ENCODE measurements around the gene RBBP8NL.

Gene RBBP8NL

GRCh38 chr20:62419759-62420158 lies 7.6 kb downstream of the RBBP8NL start:
- no peak for DNase-seq

DNA sequence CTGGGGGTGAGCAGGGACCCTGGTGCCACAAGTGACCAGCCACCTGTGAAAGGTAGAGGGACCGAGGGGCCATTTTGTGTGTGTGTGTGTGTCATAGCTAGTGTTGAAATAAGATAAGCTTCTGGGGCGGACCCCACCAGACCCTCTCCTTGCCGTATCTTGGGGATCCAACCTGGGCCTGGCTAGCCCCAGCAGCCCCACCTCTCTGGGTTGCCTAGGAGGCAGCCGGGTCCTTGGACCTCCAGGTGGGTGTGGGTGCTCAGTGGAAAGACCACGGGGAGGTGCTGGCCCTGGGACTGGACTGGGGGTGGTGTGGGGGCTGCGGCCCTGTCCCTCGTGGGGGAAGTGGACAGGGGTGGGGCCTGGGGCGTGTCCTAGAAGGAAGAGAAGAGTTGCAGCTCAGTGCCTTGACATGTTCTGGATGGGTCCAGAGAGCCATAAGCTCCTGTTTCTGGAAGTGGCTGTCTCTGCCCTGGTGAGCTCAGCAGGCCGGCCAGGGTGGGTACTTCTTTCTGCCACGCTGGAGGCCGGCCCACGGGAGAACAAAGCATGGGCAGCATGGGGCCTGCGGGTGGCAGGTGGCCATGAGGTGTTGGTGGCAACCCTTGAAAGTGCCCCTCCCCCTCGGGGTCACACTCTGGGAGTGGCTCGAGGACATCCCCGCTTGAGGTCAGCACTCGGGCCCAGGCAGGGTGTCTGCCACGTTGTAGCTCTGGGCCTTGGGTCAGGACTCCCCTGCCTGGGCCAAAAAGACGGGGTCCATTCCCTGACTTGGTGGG lies 8.4 kb downstream of the RBBP8NL start:
- DNase-seq: no peak

DNA sequence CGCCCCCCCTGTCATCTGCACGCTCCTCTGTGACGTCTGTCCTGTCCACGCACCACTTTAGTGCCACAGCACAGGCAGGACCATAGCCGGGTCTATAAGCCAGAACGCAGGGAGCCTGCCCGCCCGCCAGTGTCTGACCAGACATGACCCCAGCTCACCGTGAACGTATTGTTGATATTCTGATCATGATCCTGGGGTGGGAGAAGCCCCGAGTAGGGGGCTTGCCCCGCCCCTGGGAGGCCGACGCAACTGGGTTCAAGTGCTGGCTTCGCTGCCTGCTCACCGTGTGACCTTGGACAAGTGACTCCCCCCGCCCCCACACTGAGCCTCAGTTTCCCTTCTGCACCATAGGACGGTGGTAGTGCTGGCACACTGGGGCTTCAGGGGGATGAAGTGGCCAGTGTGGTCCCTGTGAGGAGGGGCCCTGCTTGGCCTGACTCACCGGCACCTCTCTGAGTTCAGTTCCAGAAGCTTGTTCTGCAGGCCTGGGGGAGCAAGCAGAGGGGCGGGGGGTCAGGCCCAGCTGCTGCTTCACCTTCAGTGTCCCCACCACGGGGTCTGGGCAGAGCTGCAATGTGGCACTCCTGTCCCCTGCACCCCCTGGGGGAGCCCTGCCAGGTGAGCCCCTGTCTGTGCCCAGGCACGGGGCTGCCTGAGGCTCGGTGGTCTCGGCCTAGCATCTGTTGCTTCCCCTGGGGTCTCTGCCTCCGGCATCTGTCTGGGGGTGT lies 9.2 kb downstream of the RBBP8NL start:
- DNase-seq: no peak

GRCh38 chr20:62416651-62417637 lies 10.4 kb downstream of the RBBP8NL start:
- no peak for DNase-seq

DNA sequence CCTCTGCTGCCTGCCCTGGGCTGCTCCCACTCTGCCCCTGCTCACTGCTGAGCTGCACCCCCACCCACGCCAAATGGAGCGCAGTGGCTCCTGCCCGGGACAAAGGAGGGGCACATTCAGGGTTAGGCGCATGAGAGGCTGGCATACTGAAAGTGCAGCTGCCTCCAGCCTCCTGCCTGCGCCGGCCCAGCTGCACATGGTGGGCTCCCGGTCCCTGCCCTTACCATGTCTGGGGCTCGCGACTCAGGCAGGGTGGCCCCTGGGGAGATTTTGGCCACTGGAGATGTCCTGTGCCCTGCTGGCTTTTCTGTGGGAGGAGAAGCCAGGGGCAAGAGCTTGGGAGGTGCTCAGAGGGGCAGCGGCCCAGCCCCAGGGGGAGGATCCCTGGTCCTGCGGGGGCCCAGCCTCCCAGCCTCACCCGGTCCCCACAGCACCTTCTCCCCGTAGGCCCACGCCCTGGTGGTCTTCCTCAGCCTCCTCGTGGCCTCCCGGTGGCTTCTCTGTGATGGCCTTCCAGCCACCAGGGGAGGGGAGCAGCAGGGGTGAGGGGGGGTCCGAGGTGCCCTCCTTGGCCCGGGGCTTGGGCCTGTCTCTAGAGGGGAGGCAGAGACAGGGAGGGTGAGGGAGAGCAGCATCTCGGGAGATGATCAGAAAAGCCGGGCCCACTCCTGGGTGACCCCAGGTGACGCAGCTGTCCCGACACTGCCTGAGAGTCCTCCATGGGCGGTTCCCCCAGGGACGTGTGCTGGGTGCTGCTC lies 11.8 kb downstream of the RBBP8NL start:
- no peak for DNase-seq

DNA sequence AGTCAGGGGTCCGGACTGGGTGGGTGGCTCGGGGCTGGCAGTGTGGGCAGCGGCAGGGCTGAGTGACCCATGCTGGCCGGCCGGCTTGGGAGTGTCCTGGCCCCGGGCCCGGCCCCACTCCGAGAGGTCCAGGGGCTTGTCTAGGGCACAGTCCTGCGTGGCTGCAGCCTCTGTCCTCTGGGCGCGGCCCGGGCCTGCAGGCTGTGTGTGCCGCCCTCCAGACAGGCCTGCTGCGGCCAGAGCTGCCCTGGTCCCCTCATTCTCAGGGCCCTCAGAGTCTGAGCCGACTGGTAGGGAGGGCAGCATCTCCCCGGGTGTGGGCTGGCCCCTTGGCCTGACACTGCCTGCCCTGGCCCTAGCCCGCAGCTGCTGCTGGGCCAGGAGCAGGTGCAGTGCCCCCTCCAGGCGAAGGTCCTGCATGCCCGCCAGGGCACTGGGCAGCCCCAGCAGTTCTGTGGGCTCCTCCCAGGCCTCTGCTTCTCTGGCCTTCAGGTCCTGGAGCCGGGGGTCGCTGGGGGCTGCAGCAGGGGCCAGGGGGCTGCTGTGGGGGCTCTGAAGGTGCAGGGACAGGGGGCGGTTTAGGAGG lies 13.3 kb downstream of the RBBP8NL start:
- no peak for DNase-seq

DNA sequence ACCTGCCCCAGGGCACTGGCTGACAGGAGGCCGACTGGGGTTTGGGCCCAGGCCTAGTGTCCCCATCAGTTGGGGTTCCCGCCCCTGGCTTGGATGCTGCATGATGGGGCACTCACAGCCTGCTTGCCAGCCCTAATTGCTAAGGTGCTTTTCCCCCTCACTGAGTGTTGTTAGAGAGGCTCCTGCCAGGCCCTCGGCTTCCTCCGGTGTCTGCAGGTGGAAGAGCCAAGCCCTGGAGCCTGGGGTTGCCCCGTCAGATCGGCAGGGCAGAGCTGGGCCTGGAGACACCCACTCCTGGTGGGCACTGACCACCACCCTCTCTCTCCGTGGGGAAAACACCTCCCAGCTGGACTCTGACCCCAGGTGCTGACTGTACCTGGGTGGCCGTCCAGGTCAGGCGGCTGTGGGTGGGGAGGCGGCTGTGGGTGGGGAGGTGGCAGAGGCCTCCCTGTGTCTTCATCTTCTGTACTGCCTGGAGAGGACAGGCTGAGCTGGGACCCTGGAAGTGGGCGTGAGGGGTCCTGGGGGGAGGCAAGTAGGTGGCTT lies 14.2 kb downstream of the RBBP8NL start:
- no peak for DNase-seq

DNA sequence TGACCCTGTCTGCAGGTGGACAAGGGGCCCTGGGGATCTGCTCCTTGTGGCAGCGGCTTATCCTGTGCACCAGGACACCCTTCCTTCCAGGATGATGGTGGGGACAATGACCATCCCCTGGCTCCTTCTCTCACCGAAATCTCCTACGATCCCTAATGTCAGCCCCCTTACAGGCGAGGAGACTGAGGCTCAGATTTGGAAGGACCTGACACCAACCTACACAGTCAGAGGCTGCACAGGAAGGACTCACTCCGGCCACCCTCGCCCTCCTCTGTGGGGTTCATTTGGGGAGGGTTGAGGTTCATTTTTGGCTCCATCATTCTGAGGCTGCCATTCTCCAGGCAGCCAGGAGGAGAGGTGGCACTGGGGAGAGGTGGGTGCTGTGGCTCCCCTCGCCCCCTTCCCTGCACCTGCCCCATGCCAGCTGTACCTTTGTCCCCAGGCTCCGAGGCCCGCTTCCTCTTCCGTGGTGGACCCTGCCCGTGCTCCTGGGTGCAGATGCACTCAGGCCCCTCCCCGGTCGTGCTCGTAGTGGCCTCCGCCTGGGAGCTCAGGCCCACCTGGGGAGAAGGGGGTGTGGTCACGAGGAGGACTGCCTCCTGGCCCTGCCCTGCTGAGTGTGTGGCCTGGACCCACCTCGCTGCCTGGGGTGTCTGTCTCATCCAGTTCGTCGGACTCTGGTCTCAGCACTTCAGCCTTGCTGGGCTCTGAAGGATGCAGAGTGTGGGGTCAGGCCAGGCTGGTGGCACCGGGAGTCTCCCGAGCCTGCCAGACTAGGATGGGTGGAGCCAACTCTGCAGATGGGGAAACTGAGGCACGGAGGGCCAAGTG lies 14.9 kb downstream of the RBBP8NL start:
- no peak for DNase-seq

- no peak for DNase-seq
These were observed 15.7 kb downstream of the RBBP8NL start for GRCh38 chr20:62411479-62412193.

DNA sequence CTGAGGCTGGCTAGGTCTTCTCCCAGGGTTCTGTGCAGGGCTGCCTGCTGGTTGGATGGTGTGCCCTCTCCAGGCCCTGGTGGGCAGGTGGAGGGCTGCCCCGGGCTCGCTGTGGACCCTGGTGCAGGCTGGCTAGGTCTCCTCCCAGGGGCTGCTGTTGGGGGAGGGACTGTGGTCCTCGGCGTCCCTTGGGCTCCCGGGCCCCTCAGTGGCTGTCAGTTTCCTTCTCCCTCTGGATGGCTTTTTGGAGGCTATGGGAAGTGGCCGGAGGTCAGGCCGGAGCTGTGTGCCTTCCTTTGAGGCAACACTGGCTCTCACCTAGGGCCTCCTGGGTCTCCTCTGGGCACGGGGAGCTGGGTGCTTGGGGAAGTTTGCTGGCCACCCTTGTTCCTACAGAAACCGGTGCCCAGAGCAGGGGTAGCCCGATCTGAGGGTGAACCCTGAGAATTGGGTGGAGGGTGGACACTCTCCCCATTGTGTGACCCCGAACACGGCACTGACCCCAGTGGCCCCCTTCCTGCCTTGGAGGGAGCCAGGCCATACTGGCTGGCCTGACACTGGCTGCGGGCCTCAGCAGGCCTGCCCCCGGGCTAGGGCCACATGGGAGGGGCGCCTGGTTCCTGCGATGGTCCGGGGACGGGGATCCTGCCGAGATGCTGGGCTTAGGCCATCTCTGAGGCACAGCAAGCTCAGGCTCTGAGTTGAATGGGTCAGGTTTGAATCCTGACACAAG lies 16.4 kb downstream of the RBBP8NL start:
- no peak for DNase-seq

DNA sequence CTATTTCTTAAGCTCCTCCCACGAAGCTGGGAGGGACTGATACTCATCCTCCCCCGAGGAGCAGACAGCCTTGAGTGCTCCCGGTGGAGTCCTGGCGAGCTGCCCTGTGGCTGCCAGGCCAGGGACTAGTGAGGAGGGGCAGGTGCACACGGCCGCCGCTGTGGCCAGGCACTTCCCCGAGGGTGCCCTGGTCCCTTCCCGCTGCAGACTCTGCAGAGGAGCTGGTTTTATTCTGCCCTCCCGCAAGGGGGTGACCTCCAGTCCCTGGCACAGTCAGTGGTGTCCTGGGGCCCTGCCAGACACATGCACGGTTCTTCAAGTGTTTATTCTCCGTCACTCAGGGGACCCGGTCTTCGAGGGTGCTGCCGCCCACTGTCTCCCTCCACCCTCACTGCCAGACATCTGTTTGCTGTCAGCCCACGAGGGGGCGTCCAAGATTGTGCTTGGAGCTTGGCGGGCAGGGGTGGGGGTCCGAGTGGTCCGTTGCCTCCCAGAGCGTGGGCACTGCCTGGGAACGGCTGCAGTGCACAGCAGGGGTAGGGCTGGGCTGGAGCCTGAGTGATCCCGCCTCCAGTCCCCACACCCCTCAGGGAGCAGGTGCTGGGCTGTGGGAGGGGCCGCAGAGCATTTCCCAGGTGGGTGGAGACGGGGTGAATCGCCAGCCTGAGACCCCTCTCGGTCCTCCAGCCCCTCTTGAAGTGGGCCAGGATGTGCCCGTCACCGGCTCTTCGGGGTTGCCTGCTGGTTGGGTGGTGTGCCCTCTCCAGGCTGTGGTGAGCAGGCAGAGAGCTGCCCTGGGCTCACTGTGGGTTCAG lies 17.2 kb downstream of the RBBP8NL start:
- DNase-seq: no peak

DNA sequence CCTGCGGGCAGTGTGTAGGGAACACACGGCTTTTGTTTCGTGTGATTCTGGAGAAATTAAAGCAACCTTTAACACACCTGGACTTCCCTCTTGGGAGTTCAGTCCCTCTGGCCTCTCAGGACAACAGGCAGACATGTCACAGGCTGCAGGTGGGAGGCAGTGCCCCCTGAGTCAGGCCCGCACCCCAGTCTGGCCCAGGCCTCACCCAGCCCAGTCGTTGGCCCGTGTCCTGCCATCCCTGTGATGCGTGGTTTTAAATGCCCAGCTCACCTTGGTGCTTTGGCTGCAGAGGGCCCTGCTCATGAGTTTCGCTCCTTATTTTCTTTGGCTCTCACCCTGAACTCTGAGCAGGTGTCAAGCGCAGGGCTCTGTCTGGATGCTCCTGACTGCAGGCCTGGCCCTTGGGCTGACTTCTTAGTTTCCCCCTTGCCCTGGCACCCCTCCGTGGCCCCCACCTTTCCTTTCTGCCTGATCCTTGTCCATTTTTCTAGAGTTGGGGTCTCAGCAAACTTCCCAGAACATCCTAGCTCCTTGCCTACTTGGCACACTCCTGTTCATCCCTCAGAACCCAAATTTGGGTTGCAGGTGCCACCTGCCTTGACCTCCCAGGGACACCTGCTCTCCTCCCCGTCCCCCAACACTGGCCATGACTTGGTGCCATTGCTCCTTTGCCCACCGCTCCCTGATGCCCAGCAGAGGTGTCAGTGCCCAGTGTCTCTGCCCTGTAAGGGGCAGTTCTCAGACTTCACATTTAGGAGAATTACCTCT lies 18.1 kb downstream of the RBBP8NL start:
- DNase-seq: no peak

DNA sequence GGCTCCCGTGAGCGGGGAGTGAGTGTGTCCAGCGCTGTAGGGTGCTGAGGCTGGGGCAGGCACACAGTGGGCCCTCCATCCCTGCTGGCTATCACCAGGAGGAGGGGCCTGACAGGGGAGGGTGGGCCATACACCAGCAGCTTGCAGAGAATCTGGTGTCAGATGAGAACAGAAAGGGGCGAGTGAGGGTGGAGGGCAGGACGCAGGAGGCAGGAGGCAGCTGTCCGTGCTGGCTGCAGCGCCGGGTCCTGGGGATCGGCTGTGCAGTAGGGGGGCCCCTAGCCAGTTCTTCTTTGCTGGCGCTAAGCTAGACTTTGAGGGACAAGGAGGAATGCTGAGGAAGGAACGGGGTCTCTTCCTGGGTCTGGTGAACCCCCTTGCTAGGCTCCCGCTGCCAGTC lies 18.7 kb downstream of the RBBP8NL start:
- no peak for DNase-seq

DNA sequence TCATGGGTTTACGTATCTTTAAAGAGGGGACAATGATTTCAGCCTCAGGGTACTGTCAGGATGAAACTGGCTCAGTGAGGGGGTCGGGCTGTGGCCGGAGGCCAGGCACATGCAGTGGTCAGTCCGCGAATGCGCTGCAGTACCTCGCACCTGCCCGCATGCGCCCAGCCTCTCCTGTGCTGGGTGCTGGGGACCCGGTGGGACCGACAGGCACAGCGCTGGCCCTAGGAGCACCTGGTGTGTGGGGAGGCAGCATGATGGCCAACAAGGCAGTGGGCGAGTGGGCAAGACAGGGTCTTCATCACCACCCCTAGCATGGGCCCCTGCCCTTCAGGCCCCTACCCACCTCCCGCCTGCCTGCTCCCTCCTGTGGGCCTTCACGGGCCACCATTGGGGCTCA lies 19.3 kb downstream of the RBBP8NL start:
- DNase-seq: no peak

DNA sequence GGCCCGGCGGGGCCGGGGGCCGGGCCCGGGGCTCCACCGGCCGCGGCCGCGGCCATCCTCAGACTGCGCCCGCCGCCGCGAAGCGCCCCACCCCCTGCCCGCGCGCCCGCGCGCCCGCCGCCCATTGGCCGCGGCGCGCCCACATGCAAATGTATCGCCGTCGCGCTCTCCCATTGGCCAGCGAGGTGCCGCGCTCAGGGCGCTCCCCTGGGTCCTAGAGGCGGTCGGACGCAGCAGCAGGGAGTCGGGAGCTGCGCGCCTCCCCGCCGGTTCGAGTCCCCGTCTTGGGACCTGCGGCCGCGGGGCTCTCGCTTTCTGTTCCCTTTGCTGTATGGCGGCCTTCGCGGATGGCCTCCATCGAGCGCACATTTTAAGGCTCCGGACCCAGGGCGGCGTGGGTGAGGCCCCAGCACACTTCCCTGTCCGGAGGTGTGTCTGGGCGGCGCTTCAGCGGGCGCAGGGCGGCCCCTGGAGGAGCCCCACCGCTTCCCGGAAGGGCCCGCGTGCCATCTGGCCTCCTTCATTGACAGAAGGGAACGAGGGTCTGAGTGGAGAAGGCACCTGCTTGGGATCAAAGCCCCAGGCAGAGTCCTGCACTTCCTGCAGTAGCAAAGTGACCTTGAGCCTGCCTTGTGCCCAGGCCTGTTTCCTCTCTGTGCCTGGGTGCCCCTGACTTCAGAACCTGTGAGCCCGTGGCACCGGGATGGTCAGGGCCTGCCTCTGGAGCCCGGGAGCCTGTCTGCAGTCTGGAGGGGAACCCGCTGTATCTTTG lies 19.9 kb downstream of the RBBP8NL start, which contains the start of gene CABLES2:
Gene CABLES2 (minus strand): TSS at position 65 of the 772 bp plus-strand sequence. CDS start 9 bp downstream, at position 56.
- peak; percentile 85 for DNase-seq

GRCh38 chr20:62406635-62407176 lies 20.6 kb downstream of the RBBP8NL start:
- DNase-seq: no peak
